ENCODE data around the gene COTL1. TPM values are rescaled to one million over a fixed set of nuclear protein-coding genes. Genes with fewer than 3 reads are reported as not detected.
A peak's percentile ranks its signal among the peaks of the same experiment; 100 is the strongest.

Gene COTL1
- total and polyA plus RNA-seq, 7 donors, result 6.1 to 44.5 (median 9.8) TPM

- H3K4me3 ChIP-seq, result no peak overlapping the region
- intact Hi-C loops (cut with DNase I), result no loop called here
- no peak for DNase-seq
Observed at GRCh38 chr16:84566545-84567257, 51.2 kb downstream of the COTL1 start.

GRCh38 chr16:84565669-84566495 lies 52.0 kb downstream of the COTL1 start:
- intact Hi-C loops (cut with DNase I), result no loop called here
- ATAC-seq (no peak), DNase-seq (no peak)
- Histone ChIP-seq H3K27me3 (ENCODE audit: insufficient read depth in 3 of 3, low read length in 2 of 3) (no peaks in the 10 kb centered on the region), H3K27ac (no peak overlapping the region), H3K36me3 (ENCODE audit: insufficient read depth in 1 of 2, low read depth in 1 of 2) (no peaks in the 10 kb centered on the region), H3K9me3 (no peaks in the 10 kb centered on the region), H3K4me3 (no peak overlapping the region), H3K4me1 (no peaks in the 10 kb centered on the region)
- TF ChIP-seq CTCF (IDR thresholded peaks at IDR 0.05), result no peak
- 92 to 95% (median 93%) methylated on average over 22 of the region's 22 CpGs for WGBS, 3 donors

More at GRCh38 chr16:84566545-84567257, 51.2 kb downstream of the COTL1 start:
- WGBS, 3 donors, result 89 to 92% (median 90%) methylated on average over 20 to 21 of the region's 21 CpGs
- ATAC-seq, result no peak
- Histone ChIP-seq H3K27ac (no peak overlapping the region), H3K27me3 (ENCODE audit: insufficient read depth in 3 of 3, low read length in 2 of 3) (no peaks in the 10 kb centered on the region), H3K9me3 (no peaks in the 10 kb centered on the region), H3K36me3 (ENCODE audit: insufficient read depth in 1 of 2, low read depth in 1 of 2) (no peaks in the 10 kb centered on the region), H3K4me1 (no peaks in the 10 kb centered on the region)
- no peak for TF ChIP-seq CTCF (IDR thresholded peaks at IDR 0.05)

GRCh38 chr16:84563786-84564420 lies 54.0 kb downstream of the COTL1 start:
- H3K4me1 ChIP-seq, result no peaks in the 10 kb centered on the region
- no peaks in the 10 kb centered on the region for H3K36me3 ChIP-seq (ENCODE audit: insufficient read depth in 1 of 2, low read depth in 1 of 2)
- no peak for ATAC-seq
- WGBS, 3 donors, result 49 to 61% (median 49%) methylated on average over 13 of the region's 13 CpGs
- H3K27ac ChIP-seq, result no peak overlapping the region
- TF ChIP-seq CTCF (IDR thresholded peaks at IDR 0.05), result no peak
- no peak overlapping the region for H3K4me3 ChIP-seq
- peaks cover 0 to 6% (median 0%) of the 10 kb centered on the region in 3 donors for H3K27me3 ChIP-seq (ENCODE audit: insufficient read depth in 3 of 3, low read length in 2 of 3)
- no peaks in the 10 kb centered on the region for H3K9me3 ChIP-seq
- no peak for DNase-seq
- intact Hi-C loops (cut with DNase I), result no loop called here

- no peak for ATAC-seq
- Histone ChIP-seq H3K36me3 (ENCODE audit: insufficient read depth in 1 of 2, low read depth in 1 of 2) (no peaks in the 10 kb centered on the region), H3K4me3 (no peak overlapping the region), H3K27ac (no peak overlapping the region), H3K27me3 (ENCODE audit: insufficient read depth in 3 of 3, low read length in 2 of 3) (peaks cover 0 to 6% (median 0%) of the 10 kb centered on the region in 3 donors), H3K4me1 (no peaks in the 10 kb centered on the region), H3K9me3 (no peaks in the 10 kb centered on the region)
- TF ChIP-seq CTCF (IDR thresholded peaks at IDR 0.05), result no peak
- DNase-seq, result peak in 1 of 2 donors; percentile 19
- intact Hi-C loops (cut with DNase I), result no loop called here
- WGBS, 3 donors, result 82 to 85% (median 84%) methylated on average over 7 of the region's 7 CpGs
Observed at GRCh38 chr16:84563064-84563715, 54.7 kb downstream of the COTL1 start.
